Activated CD4-positive, alpha-beta T cell treated with anti-CD3 and anti-CD28 coated beads, Interleukin-2, amount 10 ng/mL, durations not matched to agents 7 days and 5 days (primary cell): ENCODE data around the gene SERINC2. TPM values are rescaled to one million over a fixed set of nuclear protein-coding genes. Genes with fewer than 3 reads are reported as not detected.
A peak's percentile ranks its signal among the peaks of the same experiment; 100 is the strongest.

ENCODE experiments used
- CTCF ChIA-PET: fragments of 350-600 bp; sonication (Branson Sonifier 250); formaldehyde crosslinking; loops from one replicate; lab custom pipeline; 2021; ENCODE audit warnings: antibody characterized with exemption; lab: Charles Lee
- POLR2A ChIA-PET: fragments of 350-600 bp; sonication (Branson Sonifier 250); formaldehyde crosslinking; loops from one replicate; lab custom pipeline; 2021; ENCODE audit warnings: antibody characterized with exemption; lab: Charles Lee
- DNase-seq: peaks from one replicate; pipeline ENCODE4 v3.0.0-alpha.2; 2020
- H3K27ac Mint-ChIP-seq: one replicate; pipeline ENCODE4 v1.8.0; 2021; ENCODE audit warnings: mild to moderate bottlenecking, moderate library complexity, mixed read lengths
- H3K27me3 Mint-ChIP-seq: one replicate; pipeline ENCODE4 v1.8.0; 2021; ENCODE audit warnings: mixed read lengths
- H3K36me3 Mint-ChIP-seq: one replicate; pipeline ENCODE4 v1.8.0; 2021; ENCODE audit warnings: low read depth, mixed read lengths
- H3K4me1 Mint-ChIP-seq: one replicate; pipeline ENCODE4 v1.8.0; 2021; ENCODE audit warnings: mixed read lengths
- H3K4me3 Mint-ChIP-seq: one replicate; pipeline ENCODE4 v1.8.0; 2021; ENCODE audit warnings: mild to moderate bottlenecking, moderate library complexity, mixed read lengths
- H3K9me3 Mint-ChIP-seq: one replicate; pipeline ENCODE4 v1.8.0; 2021; ENCODE audit warnings: mixed read lengths
- total RNA-seq, 2 experiments: library from RNA; stranded (reverse); gene quantifications; one replicate each; pipeline ENCODE4 v1.2.3, GENCODE V29; 2021

The SERINC2 gene
- total RNA-seq, 2 experiments from 2014 or later = 0.20 TPM; not detected in 1

- H3K36me3 Mint-ChIP-seq = no peaks in the 10 kb centered on the region
- ChIA-PET CTCF (interaction anchor here (1.2 to 2.6 kb wide), 2 partner anchors 12 to 16 kb away, joined by 4 to 7 read pairs; no protein-coding TSS in a partner anchor), POLR2A (no interaction called here)
- H3K4me1 Mint-ChIP-seq = peaks cover 7% of the 10 kb centered on the region
- no peak for DNase-seq
- H3K4me3 Mint-ChIP-seq = no peak overlapping the region
- H3K27ac Mint-ChIP-seq = no peak overlapping the region
- H3K27me3 Mint-ChIP-seq = peaks cover 41% of the 10 kb centered on the region
- no peaks in the 10 kb centered on the region for H3K9me3 Mint-ChIP-seq
Measured at GRCh38 chr1:31409946-31410858, 2.8 kb upstream of the SERINC2 start.

DNA sequence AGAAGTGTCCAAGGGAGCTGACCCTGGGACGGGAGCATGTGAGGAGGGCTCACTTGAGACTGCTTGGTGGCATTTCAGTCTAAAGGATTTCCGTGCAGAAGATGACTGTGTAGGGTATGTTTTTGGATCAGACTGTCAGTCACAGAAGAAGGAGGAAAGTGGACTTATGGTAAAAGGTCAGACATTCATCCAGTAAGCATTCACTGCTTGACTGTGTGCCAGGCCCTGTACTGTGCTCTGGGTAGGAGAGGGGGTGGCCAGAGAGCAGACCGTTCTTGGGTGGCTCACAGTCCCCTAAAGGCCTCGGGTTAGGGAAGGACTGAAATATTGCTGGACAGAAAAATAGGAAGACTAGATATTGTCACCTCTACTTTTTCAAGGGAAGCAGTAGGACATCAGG lies 2.1 kb upstream of the SERINC2 start:
- H3K4me3 Mint-ChIP-seq = no peak overlapping the region

DNA sequence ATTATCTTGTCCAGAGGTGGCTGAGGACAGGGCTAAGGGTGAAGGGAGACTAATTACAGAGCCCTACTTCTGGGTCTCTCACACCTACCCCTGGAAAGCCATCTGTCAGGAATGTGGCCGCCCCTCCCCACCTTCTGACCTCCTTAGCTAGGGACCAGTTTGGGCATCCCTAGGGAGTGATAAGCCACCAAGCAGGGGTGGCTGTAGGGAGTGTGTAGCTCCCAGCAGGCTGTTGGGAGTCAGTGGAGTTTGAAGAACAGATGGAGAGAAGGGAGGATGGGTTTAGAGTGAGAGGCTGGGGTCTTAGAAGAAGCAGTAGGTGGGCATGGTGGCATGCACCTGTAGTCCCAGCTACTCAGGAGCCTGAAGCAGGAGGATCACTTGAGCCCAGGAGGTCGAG lies 808 bp upstream of the SERINC2 start:
- H3K4me3 Mint-ChIP-seq = peak overlapping the region; percentile 54
- ChIA-PET POLR2A (no interaction called here), CTCF (interaction anchor here (0.6 kb wide), 1 partner anchor 75 kb away, joined by 4 read pairs; no protein-coding TSS in a partner anchor)
- H3K27ac Mint-ChIP-seq = no peak overlapping the region
- H3K27me3 Mint-ChIP-seq = peaks cover 57% of the 10 kb centered on the region
- no peaks in the 10 kb centered on the region for H3K36me3 Mint-ChIP-seq
- H3K9me3 Mint-ChIP-seq = no peaks in the 10 kb centered on the region
- DNase-seq = no peak
- peaks cover 7% of the 10 kb centered on the region for H3K4me1 Mint-ChIP-seq

More for the DNA sequence above, 2.1 kb upstream of the SERINC2 start:
- Mint-ChIP-seq H3K27ac (no peak overlapping the region), H3K9me3 (no peaks in the 10 kb centered on the region), H3K36me3 (no peaks in the 10 kb centered on the region), H3K27me3 (peaks cover 48% of the 10 kb centered on the region), H3K4me1 (peaks cover 7% of the 10 kb centered on the region)
- no peak for DNase-seq
- CTCF ChIA-PET = interaction anchor here (2.6 kb wide), 1 partner anchor 16 kb away, joined by 7 read pairs; no protein-coding TSS in a partner anchor
- POLR2A ChIA-PET = no interaction called here

GRCh38 chr1:31413405-31414001 lies 490 bp downstream of the SERINC2 start:
- Mint-ChIP-seq H3K9me3 (no peaks in the 10 kb centered on the region), H3K27me3 (peaks cover 61% of the 10 kb centered on the region), H3K27ac (no peak overlapping the region), H3K4me1 (peaks cover 7% of the 10 kb centered on the region), H3K4me3 (peak overlapping the region; percentile 76), H3K36me3 (no peaks in the 10 kb centered on the region)
- CTCF ChIA-PET = interaction anchor here (1.4 kb wide), 1 partner anchor 10 kb away, joined by 3 read pairs; no protein-coding TSS in a partner anchor
- POLR2A ChIA-PET = no interaction called here
- no peak for DNase-seq

DNA sequence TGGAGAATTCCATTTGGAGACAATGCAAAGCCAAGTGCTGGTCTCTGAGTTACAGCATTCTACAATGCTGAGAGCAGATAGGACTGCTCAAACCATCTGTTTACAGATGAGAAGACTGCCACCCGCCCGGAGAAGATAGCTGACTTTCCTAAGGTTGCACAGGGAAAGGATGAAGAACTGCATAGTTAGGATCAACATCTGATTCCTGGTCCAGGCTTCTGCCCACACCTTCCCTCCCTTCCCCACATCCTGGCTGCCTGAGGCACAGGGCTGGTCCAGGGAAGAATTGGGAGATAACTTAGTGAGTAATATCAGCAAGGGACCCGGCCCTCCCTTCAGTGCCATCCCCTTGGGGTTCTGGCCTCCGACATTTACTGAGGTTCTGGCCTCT lies 2.0 kb downstream of the SERINC2 start:
- peaks cover 56% of the 10 kb centered on the region for H3K27me3 Mint-ChIP-seq
- peaks cover 7% of the 10 kb centered on the region for H3K4me1 Mint-ChIP-seq
- ChIA-PET CTCF (no interaction called here), POLR2A (no interaction called here)
- H3K4me3 Mint-ChIP-seq = no peak overlapping the region
- H3K9me3 Mint-ChIP-seq = no peaks in the 10 kb centered on the region
- no peak for DNase-seq
- H3K36me3 Mint-ChIP-seq = no peaks in the 10 kb centered on the region
- H3K27ac Mint-ChIP-seq = no peak overlapping the region

GRCh38 chr1:31415658-31416057 lies 2.6 kb downstream of the SERINC2 start:
- Mint-ChIP-seq H3K36me3 (no peaks in the 10 kb centered on the region), H3K4me3 (no peak overlapping the region), H3K9me3 (no peaks in the 10 kb centered on the region), H3K4me1 (peaks cover 7% of the 10 kb centered on the region), H3K27me3 (peaks cover 53% of the 10 kb centered on the region), H3K27ac (no peak overlapping the region)
- CTCF ChIA-PET = no interaction called here
- no peak for DNase-seq
- POLR2A ChIA-PET = no interaction called here

DNA sequence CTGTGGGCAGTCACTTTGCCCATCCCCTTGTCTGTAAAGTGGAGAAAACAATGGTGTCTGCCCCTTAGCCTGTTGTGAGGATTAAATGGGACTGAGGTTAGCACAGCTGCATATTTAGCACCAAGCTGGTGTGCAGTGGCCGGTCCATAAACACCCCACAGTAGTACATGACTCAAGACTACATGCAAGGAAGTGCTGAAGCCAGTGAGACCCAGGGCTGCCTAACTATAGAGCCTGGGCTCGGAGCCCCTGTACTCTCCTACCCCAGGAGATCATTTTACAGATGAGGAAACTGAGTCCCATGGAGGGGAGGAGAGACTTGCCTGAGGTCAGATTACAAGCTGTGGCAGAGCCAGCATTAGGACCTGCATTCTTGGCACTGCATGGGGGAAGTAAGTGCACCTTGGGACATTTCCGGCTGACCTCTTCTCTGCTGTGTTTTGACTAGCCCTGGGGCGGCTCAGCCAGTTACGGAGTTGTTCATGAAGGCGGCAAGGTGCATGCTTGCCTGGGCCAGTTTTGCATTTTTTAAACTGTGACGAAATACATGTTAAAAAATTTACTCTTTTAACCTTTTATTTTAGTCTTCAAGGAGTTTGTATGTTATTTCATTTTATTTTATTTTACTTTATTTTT lies 3.2 kb downstream of the SERINC2 start:
- H3K27me3 Mint-ChIP-seq = peaks cover 48% of the 10 kb centered on the region
- H3K36me3 Mint-ChIP-seq = no peaks in the 10 kb centered on the region
- no peak overlapping the region for H3K27ac Mint-ChIP-seq
- ChIA-PET POLR2A (no interaction called here), CTCF (no interaction called here)
- peaks cover 7% of the 10 kb centered on the region for H3K4me1 Mint-ChIP-seq
- H3K9me3 Mint-ChIP-seq = no peaks in the 10 kb centered on the region
- H3K4me3 Mint-ChIP-seq = no peak overlapping the region
- no peak for DNase-seq

- CTCF ChIA-PET = no interaction called here
- Mint-ChIP-seq H3K4me3 (no peak overlapping the region), H3K27me3 (peaks cover 41% of the 10 kb centered on the region)
Measured at GRCh38 chr1:31417148-31417547, 4.1 kb downstream of the SERINC2 start.

GRCh38 chr1:31418626-31419323 lies 5.8 kb downstream of the SERINC2 start:
- CTCF ChIA-PET = interaction anchor here (0.6 to 1.6 kb wide), 4 partner anchors 24 to 236 kb away, joined by 3 to 4 read pairs (median 3); no protein-coding TSS in a partner anchor

More at GRCh38 chr1:31417148-31417547, 4.1 kb downstream of the SERINC2 start:
- peaks cover 7% of the 10 kb centered on the region for H3K4me1 Mint-ChIP-seq
- DNase-seq = no peak
- no peak overlapping the region for H3K27ac Mint-ChIP-seq
- no peaks in the 10 kb centered on the region for H3K9me3 Mint-ChIP-seq
- H3K36me3 Mint-ChIP-seq = no peaks in the 10 kb centered on the region
- POLR2A ChIA-PET = no interaction called here

GRCh38 chr1:31420716-31421115 lies 7.7 kb downstream of the SERINC2 start:
- Mint-ChIP-seq H3K4me3 (no peak overlapping the region), H3K4me1 (peaks cover 9% of the 10 kb centered on the region), H3K27me3 (peaks cover 27% of the 10 kb centered on the region), H3K27ac (no peak overlapping the region), H3K36me3 (no peaks in the 10 kb centered on the region), H3K9me3 (no peaks in the 10 kb centered on the region)
- POLR2A ChIA-PET = no interaction called here
- CTCF ChIA-PET = interaction anchor here (2.7 kb wide), 1 partner anchor 26 kb away, joined by 9 read pairs; no protein-coding TSS in a partner anchor
- DNase-seq = no peak

More at GRCh38 chr1:31418626-31419323, 5.8 kb downstream of the SERINC2 start:
- Mint-ChIP-seq H3K27ac (no peak overlapping the region), H3K9me3 (no peaks in the 10 kb centered on the region), H3K4me1 (peaks cover 10% of the 10 kb centered on the region), H3K27me3 (peaks cover 42% of the 10 kb centered on the region), H3K36me3 (no peaks in the 10 kb centered on the region), H3K4me3 (no peak overlapping the region)
- POLR2A ChIA-PET = no interaction called here
- no peak for DNase-seq

GRCh38 chr1:31421371-31422040 lies 8.5 kb downstream of the SERINC2 start:
- CTCF ChIA-PET = interaction anchor here (1.7 to 2.7 kb wide), 2 partner anchors 11 to 27 kb away, joined by 4 to 9 read pairs; no protein-coding TSS in a partner anchor
- POLR2A ChIA-PET = no interaction called here
- no peak for DNase-seq
- Mint-ChIP-seq H3K36me3 (no peaks in the 10 kb centered on the region), H3K4me1 (peaks cover 9% of the 10 kb centered on the region), H3K4me3 (no peak overlapping the region), H3K27me3 (peaks cover 19% of the 10 kb centered on the region), H3K9me3 (no peaks in the 10 kb centered on the region), H3K27ac (no peak overlapping the region)
